WTC11 (cell line): ENCODE results near the gene ANKDD1B. TPM values are rescaled to one million over a fixed set of nuclear protein-coding genes. Genes with fewer than 3 reads are reported as not detected.
A peak's percentile ranks its signal among the peaks of the same experiment; 100 is the strongest.

ENCODE experiments used
- ATAC-seq: fragments of 200-7000 bp; cut with Tn5 transposase; 2 replicates; pipeline ENCODE4 v1.10.0; 2021; ENCODE audit warnings: mild to moderate bottlenecking, moderate library complexity
- CTCF ChIA-PET: fragments of 300-600 bp; sonication (Branson Sonifier 250); formaldehyde crosslinking; loops from one replicate; lab custom pipeline; 2021; ENCODE audit warnings: antibody characterized with exemption; lab: Charles Lee
- POLR2A ChIA-PET: fragments of 350-600 bp; sonication (Branson Sonifier 250); formaldehyde crosslinking; loops from one replicate; lab custom pipeline; 2021; ENCODE audit warnings: antibody characterized with exemption; lab: Charles Lee
- DNase-seq: peaks from one replicate; pipeline ENCODE4 v3.0.0; 2021; ENCODE audit warnings: low spot score
- H3K27ac Mint-ChIP-seq: 2 replicates; pipeline ENCODE4 v1.8.0; 2021; ENCODE audit warnings: mixed read lengths
- H3K27me3 Mint-ChIP-seq: 2 replicates; pipeline ENCODE4 v1.8.0; 2021; ENCODE audit warnings: low read depth, mild to moderate bottlenecking, moderate library complexity, mixed read lengths
- H3K36me3 Mint-ChIP-seq: 2 replicates; pipeline ENCODE4 v1.8.0; 2021; ENCODE audit warnings: mixed read lengths
- H3K4me1 Mint-ChIP-seq: 2 replicates; pipeline ENCODE4 v1.8.0; 2022; ENCODE audit warnings: mixed read lengths
- H3K4me3 Mint-ChIP-seq: 2 replicates; pipeline ENCODE4 v1.8.0; 2021; ENCODE audit warnings: mild to moderate bottlenecking, moderate library complexity, mixed read lengths
- H3K9me3 Mint-ChIP-seq: 2 replicates; pipeline ENCODE4 v1.8.0; 2021; ENCODE audit warnings: mixed read lengths
- GABPB1 ChIP-seq: sonication (generic); formaldehyde crosslinking; IDR thresholded peaks from 2 replicates; pipeline ENCODE4 v1.8.1; 2023; ENCODE audit warnings: mild to moderate bottlenecking, missing genetic modification reagents
- TEAD4 ChIP-seq: sonication (generic); formaldehyde crosslinking; IDR thresholded peaks from 2 replicates; pipeline ENCODE4 v1.8.0; 2022; ENCODE audit warnings: mild to moderate bottlenecking, missing genetic modification reagents
- total RNA-seq: library from RNA; stranded (reverse); gene quantifications from 3 replicates; pipeline ENCODE4 v1.2.3, GENCODE V29; 2021

The ANKDD1B gene
- total RNA-seq, 1 experiment from 2014 or later: 0.28 TPM

GRCh38 chr5:75720882-75721281 is 109.6 kb downstream of the ANKDD1B start:
- ATAC-seq (no peak), DNase-seq (no peak)
- CTCF ChIA-PET: no interaction called here
- no peaks in the 10 kb centered on the region for H3K36me3 Mint-ChIP-seq
- H3K27me3 Mint-ChIP-seq: peaks cover 3% of the 10 kb centered on the region; the same call in 1 of the 2 replicates
- H3K4me1 Mint-ChIP-seq: peaks cover 13% of the 10 kb centered on the region
- no peak overlapping the region for H3K27ac Mint-ChIP-seq
- POLR2A ChIA-PET: no interaction called here
- TF ChIP-seq GABPB1 (peak; percentile 98), TEAD4 (CRISPR knock-in tag) (no peak)
- H3K4me3 Mint-ChIP-seq: no peak overlapping the region
- peaks cover 10% of the 10 kb centered on the region for H3K9me3 Mint-ChIP-seq

Other genes starting within 250 kb of the ANKDD1B start
- gene CERT1, start 99.8 kb upstream of the ANKDD1B start, total RNA-seq: 48.5 to 50.8 TPM (median 49.0 TPM) in 3 replicates
- gene POLK, start 99.6 kb upstream of the ANKDD1B start, total RNA-seq: 7.1 to 9.9 TPM (median 8.2 TPM) in 3 replicates
- 9.0 to 13.4 TPM (median 10.8 TPM) in 3 replicates for gene POC5, start 106.0 kb downstream of the ANKDD1B start, total RNA-seq